Uterus (tissue), 4 donors: ENCODE results near the gene OR51F2. TPM values are rescaled to one million over a fixed set of nuclear protein-coding genes. Genes with fewer than 3 reads are reported as not detected.

Experiments
- DNase-seq, 2 donors: peaks; one replicate each; pipeline ENCODE4 v3.0.0-alpha.2; 2019 to 2020
- H3K27ac ChIP-seq, 2 donors: fragments of 200-600 bp; sonication (generic); 1 replicate in 1 of 2; 2 replicates in 1 of 2; pipeline ENCODE4 v1.5.1; 2016 to 2018
- H3K27me3 ChIP-seq, 2 donors: fragments of 200-600 bp; sonication (generic); one replicate each; pipeline ENCODE4 v1.5.1; 2018 to 2019; ENCODE audit warnings: control low read depth in 1 of 2
- H3K36me3 ChIP-seq, 2 donors: fragments of 200-600 bp; sonication (generic); one replicate each; pipeline ENCODE4 v1.5.1; 2019; ENCODE audit warnings: control low read depth in 1 of 2
- H3K4me1 ChIP-seq, 2 donors: fragments of 200-600 bp; sonication (generic); one replicate each; pipeline ENCODE4 v1.5.1; 2018 to 2019; ENCODE audit warnings: control low read depth in 1 of 2
- H3K4me3 ChIP-seq, 2 donors: fragments of 200-600 bp; sonication (generic); 1 replicate in 1 of 2; 2 replicates in 1 of 2; pipeline ENCODE4 v1.5.1; 2018 to 2019; ENCODE audit warnings: mild to moderate bottlenecking in 1 of 2
- H3K9me3 ChIP-seq, 2 donors: fragments of 200-600 bp; sonication (generic); one replicate each; pipeline ENCODE4 v1.5.1; 2019; ENCODE audit warnings: control low read depth in 1 of 2
- CTCF ChIP-seq, 4 experiments: fragments of 200-600 bp in 2 of 4; fragments of 450-650 bp in 2 of 4; sonication (generic) in 2 of 4; IDR thresholded peaks; one replicate each; pipeline ENCODE4 v1.5.1; 2016 to 2019; ENCODE audit warnings: antibody characterized with exemption in 4 of 4, mild to moderate bottlenecking in 2 of 4, moderate library complexity in 1 of 4
- POLR2A ChIP-seq, 2 donors: fragments of 450-650 bp; IDR thresholded peaks; one replicate each; pipeline ENCODE4 v1.6.1; 2016; ENCODE audit warnings: antibody characterized with exemption in 2 of 2, mild to moderate bottlenecking in 1 of 2, moderate library complexity in 1 of 2
- intact Hi-C: fragments of 100-400 bp; cut with DNase I; formaldehyde crosslinking; loops from one replicate; pipeline ENCODE4 v1.15.1; 2023; ENCODE audit warnings: low total_unique reads
- total RNA-seq, 4 donors: library from RNA; depleted of rRNA in 3 of 4; stranded (reverse); fragments of >200 nt in 3 of 4; gene quantifications; one replicate each; pipeline versions ENCODE4 v1.1.0 to v1.2.4, GENCODE V29; 2014 to 2023
- donor health status: DM: yes; HTN: yes; CAD: no.

Gene OR51F2
- total RNA-seq, 4 donors from 2014 or later, result not detected

GRCh38 chr11:4804280-4804679 lies 16.8 kb upstream of the OR51F2 start, which contains the start of gene OR52R1:
Gene OR52R1, minus strand, starts transcription at chr11:4804380. Its CDS starts 0 bp downstream, at chr11:4804380.
- Histone ChIP-seq H3K36me3 (no peaks in the 10 kb centered on the region), H3K4me3 (no peak within 1 kb of the TSS), H3K27ac (no peak within 1 kb of the TSS), H3K9me3 (no peaks in the 10 kb centered on the region), H3K27me3 (no peaks in the 10 kb centered on the region), H3K4me1 (no peaks in the 10 kb centered on the region)
- intact Hi-C loops, result no loop called here
- TF ChIP-seq CTCF (IDR thresholded peaks at IDR 0.05) (no peak), POLR2A (IDR thresholded peaks at IDR 0.05) (no peak)
- no peak for DNase-seq

DNA sequence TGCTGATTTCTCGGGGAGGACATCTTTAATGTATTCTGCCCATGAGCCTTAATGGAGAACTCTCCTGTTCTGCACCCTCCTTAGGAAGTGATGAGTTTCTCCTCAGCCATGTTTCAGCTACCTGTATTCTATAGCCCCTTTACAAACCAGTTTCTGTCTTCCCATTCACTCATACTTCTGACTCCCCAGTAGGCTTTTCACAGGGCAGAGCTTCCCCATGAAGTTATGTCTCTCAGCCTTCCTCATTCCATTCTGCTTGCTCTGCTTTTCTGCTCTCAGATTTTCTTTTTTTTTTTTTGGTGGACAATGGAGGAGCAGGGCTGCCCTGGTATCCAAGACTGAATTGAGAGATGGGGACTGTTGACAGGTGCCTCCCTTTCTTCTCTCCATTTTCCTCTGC lies 12.6 kb upstream of the OR51F2 start:
- no peak overlapping the region for H3K4me3 ChIP-seq
- TF ChIP-seq POLR2A (IDR thresholded peaks at IDR 0.05), result no peak
- no peak for TF ChIP-seq CTCF (IDR thresholded peaks at IDR 0.05)
- intact Hi-C loops, result no loop called here
- H3K27ac ChIP-seq, result no peak overlapping the region
- no peak for DNase-seq
- no peaks in the 10 kb centered on the region for H3K9me3 ChIP-seq
- no peaks in the 10 kb centered on the region for H3K27me3 ChIP-seq
- no peaks in the 10 kb centered on the region for H3K36me3 ChIP-seq
- no peaks in the 10 kb centered on the region for H3K4me1 ChIP-seq

- no peak for DNase-seq
- TF ChIP-seq POLR2A (IDR thresholded peaks at IDR 0.05) (no peak), CTCF (IDR thresholded peaks at IDR 0.05) (no peak)
- no peaks in the 10 kb centered on the region for H3K27me3 ChIP-seq
- no peaks in the 10 kb centered on the region for H3K9me3 ChIP-seq
- no peak overlapping the region for H3K4me3 ChIP-seq
- intact Hi-C loops, result no loop called here
- H3K4me1 ChIP-seq, result no peaks in the 10 kb centered on the region
- H3K27ac ChIP-seq, result no peak overlapping the region
- no peaks in the 10 kb centered on the region for H3K36me3 ChIP-seq
Measured at GRCh38 chr11:4809246-4809645, 11.9 kb upstream of the OR51F2 start.

DNA sequence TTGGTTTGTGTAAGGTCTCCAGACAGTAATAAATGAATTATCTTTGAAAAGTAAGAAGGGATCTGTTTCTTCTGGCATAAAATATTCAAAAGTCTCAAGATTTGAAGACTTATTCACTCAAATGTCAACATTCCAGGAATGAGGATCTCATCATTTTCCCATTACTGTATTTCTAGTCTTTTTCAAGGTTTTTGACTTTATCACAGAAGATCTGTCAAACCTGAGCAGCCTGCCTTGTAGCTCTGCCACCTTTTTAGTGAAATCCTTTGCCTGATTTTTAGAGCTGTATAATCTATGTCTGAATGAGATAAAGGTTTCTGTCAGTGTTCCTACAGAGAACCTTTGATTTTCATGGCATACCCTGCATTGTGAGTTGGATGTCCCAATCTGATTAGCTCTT lies 4.0 kb downstream of the OR51F2 start:
- TF ChIP-seq POLR2A (IDR thresholded peaks at IDR 0.05) (no peak), CTCF (IDR thresholded peaks at IDR 0.05) (no peak)
- intact Hi-C loops, result no loop called here
- no peaks in the 10 kb centered on the region for H3K4me1 ChIP-seq
- no peaks in the 10 kb centered on the region for H3K9me3 ChIP-seq
- no peak for DNase-seq
- H3K27ac ChIP-seq, result no peak overlapping the region
- no peak overlapping the region for H3K4me3 ChIP-seq
- no peaks in the 10 kb centered on the region for H3K27me3 ChIP-seq
- no peaks in the 10 kb centered on the region for H3K36me3 ChIP-seq

DNA sequence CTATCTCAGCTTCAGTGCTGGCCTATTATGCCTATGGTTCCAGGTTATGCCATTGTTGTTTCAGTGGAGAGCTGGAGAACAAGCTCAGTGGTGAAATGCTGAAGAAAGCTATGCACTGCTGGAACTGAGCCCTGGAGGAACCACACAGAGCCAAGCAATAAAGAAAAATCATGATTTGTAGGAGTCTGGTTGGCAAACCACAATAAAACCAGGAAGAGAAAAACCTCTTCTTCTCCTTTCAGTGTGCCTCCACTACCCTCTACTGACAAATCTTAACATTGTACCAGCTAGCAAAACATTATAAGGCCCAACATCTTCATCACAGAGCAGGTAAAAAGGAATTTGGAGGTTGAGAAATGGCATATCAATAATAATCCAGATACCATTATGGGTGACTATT lies 5.3 kb downstream of the OR51F2 start:
- DNase-seq, result no peak
- intact Hi-C loops, result no loop called here
- no peak overlapping the region for H3K27ac ChIP-seq
- no peak overlapping the region for H3K4me3 ChIP-seq
- H3K4me1 ChIP-seq, result no peaks in the 10 kb centered on the region
- H3K9me3 ChIP-seq, result no peaks in the 10 kb centered on the region
- H3K27me3 ChIP-seq, result no peaks in the 10 kb centered on the region
- H3K36me3 ChIP-seq, result no peaks in the 10 kb centered on the region
- no peak for TF ChIP-seq POLR2A (IDR thresholded peaks at IDR 0.05)
- TF ChIP-seq CTCF (IDR thresholded peaks at IDR 0.05), result peak in 3 of 4 experiments; percentile 7 to 38 (median 34)
